ENCODE results near the gene SRPRA.
"Not testable (repeated sequence)": the region's sequence is repeated elsewhere in the genome, so short reads cannot be mapped to it uniquely, and the experiment has no call there.

SRPRA gene, protein sequence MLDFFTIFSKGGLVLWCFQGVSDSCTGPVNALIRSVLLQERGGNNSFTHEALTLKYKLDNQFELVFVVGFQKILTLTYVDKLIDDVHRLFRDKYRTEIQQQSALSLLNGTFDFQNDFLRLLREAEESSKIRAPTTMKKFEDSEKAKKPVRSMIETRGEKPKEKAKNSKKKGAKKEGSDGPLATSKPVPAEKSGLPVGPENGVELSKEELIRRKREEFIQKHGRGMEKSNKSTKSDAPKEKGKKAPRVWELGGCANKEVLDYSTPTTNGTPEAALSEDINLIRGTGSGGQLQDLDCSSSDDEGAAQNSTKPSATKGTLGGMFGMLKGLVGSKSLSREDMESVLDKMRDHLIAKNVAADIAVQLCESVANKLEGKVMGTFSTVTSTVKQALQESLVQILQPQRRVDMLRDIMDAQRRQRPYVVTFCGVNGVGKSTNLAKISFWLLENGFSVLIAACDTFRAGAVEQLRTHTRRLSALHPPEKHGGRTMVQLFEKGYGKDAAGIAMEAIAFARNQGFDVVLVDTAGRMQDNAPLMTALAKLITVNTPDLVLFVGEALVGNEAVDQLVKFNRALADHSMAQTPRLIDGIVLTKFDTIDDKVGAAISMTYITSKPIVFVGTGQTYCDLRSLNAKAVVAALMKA

DNA sequence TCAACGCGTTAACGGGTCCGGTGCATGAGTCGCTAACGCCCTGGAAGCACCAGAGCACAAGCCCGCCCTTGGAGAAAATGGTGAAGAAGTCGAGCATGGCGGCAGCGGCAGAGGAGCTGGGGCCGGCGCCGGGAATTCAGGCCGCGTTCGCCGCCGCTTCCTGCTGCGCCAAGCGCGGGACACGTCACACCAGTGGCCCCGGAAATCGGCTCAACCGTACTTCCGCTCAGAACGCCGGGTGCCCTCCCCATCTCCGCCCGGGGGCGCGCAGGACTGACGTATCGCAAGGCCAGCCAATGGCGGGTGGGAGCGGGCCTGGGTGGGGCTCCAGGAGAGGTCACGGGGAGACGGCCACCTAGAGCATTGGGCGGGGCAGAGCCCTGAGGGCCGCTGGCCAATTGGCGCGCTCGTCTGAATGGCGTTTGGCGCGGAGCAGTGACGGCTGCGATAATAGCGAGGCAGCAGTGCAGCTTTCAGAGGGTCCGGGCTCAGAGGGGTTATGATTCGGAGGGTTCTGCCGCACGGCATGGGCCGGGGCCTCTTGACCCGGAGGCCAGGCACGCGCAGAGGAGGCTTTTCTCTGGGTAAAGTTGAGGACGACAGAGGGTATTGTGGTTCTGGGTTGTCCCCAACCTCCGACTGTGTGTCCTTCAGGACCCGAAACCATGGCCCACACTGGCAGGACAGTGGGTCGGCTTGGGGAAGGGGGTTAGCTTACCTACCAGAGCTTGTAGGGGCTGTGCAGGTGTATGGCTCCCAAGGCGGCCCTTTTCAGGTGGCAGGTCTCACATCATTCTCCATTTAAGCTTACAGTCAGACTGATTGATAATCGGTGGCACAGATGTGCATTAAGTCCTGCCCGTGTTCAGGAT lies at the start of gene SRPRA, which contains the start of gene FOXRED1:
SRPRA (minus strand) TSS at position 188 of the 872 bp plus-strand sequence; CDS start at position 97, 91 bp downstream.
FOXRED1 (plus strand) TSS at position 447 of the 872 bp plus-strand sequence; CDS start at position 500, 53 bp downstream.
- DNase-seq (ENCODE audit: low read depth): peak; percentile 93

DNA sequence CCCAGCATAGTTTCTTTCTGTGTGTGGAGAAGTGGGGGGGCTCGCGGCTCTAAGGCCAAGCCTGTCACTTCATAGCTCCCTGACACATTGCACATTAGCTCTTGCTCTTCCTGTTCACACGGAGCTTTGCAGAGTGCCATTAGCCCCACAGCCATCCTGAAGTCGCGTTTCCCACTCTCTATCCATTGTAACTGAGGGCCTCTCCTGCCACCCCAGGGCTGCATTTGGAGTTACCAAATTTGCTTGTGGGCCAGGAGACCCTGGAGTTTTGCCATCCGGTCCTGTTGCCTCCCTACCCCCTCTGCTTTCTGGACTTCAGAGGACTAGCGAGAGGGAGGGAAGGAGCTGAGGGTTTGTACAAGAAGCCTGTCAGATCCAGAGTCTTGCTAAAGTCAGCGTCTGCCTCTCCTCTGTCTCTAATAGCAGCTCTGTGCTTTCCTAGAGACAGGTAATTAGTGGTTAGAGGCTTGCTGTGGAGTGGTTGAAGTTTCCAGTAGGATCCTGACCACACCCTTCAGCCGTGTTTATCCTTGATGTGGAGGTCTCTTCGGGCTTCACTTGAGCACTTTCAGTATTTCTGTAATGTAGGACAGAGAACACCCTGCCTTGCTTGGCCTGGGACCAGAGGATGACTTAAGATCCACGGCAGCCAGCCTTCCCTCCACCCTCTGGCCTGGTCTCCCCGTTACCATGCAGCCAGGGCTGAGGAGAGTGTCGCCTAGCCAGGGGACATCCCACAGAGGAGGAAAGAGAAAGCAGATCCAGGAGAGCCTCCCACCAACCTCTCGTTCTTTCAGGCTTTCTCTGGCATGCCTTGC lies 49.3 kb upstream of the SRPRA start:
- no peak for DNase-seq (ENCODE audit: low read depth)

DNA sequence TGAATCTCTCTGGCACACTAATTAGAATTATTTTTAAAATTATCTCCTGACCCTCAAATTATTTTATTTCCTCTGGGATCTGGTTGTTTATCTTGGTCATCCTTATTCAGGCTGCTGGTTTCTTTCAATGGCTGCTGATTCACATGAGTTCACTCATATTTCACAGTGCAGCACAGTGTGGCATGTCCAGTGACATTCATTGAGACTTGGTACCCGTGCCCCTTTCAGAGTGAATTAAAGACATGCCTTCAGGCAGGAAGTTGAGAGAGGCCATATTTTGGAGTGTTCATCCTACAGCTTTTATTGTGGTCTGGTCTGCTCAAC lies 48.7 kb upstream of the SRPRA start:
- DNase-seq (ENCODE audit: low read depth): no peak

DNA sequence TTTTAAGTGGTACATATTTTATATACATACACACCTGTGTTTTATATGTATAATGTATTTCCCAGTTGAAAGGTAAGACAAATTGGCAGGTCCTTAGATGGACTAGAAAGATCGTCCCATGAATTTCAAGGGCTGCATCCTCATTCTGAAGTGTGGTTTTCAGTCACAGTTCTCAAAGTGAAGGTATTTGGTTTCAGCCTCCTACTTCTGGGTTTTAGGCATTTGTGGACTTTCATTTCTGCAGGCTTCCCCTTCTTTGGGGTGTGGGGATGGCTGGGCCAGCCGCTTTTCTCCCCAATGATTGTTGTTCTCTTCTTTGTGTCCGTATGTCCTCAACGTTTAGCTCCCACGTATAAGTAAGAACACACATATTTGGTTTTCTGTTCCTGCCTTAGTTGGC lies 45.1 kb upstream of the SRPRA start:
- DNase-seq (ENCODE audit: low read depth): no peak

DNA sequence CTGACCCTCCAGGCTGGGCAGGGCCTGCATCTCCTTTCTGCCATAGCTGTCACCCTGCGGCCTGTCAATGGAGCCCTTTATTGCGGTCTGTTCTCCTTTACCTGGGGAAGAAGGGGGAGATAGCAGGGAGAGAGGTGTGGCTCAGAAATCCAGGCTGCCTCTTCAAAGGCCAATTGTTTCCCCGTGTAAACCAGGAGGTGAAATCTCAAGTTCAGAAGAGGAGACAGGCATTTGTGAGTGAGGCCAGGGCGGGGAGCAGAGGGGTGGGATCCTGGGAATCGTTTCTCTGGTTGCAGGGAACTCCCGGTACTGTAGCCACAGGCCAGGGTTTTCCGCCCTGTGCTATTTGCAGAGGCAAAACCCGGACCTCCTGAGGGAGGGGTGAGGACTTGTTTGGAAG lies 44.3 kb upstream of the SRPRA start:
- DNase-seq (ENCODE audit: low read depth): no peak

DNA sequence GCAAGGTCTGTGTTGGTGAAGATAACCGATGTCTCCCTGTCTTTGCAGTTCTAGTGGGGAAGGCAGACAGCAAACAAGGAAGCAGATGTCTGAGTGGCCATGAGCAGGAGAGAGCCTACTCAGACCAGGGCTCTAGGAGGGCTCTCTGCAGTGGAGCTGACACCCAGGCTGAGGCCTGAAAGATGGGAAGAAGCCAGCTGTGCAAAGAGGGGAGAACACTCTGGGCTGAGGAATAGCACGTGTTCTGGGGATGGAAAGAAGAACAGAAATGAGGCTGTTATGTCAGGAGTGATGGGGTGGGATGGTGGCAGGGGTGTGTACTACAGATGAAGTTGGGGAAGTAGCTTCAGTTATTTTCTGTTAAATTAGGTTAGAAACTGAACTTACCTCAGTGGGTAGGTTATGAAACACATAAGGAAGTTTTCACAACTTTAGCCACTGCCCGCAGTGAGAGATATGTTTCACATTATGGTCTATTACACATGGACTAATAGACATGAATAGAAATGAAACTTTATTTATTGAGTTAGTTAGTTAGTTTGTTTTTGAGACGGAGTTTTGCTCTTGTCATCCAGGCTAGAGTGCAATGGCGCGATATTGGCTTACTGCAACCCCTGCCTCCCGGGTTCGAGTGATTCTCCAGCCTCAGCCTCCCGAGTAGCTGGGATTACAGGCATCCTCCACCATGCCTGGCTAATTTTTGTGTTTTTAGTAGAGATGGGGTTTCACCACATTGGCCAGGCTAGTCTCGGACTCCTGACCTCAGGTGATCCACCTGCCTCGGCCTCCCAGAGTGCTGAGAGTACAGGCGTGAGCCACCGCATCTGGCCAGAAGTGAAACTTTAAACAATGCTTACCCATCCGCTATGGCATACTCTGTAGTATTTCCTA lies 43.0 kb upstream of the SRPRA start:
- no peak for DNase-seq (ENCODE audit: low read depth)

DNA sequence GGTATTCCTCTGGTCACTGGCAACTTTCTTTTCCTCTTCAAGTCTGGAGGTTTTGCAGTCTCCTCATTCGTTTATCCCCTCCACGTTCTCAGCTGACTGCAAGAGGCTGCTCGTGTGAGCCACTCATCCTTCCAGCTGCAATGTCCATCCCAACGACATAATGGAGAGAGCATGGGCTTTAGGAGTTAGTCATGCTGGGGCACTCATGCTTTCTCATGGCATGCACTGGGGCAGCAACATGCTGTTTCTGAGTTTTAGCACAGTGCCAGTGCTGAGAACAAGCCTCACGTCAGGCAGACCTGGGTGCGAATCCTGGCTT lies 42.3 kb upstream of the SRPRA start:
- no peak for DNase-seq (ENCODE audit: low read depth)

DNA sequence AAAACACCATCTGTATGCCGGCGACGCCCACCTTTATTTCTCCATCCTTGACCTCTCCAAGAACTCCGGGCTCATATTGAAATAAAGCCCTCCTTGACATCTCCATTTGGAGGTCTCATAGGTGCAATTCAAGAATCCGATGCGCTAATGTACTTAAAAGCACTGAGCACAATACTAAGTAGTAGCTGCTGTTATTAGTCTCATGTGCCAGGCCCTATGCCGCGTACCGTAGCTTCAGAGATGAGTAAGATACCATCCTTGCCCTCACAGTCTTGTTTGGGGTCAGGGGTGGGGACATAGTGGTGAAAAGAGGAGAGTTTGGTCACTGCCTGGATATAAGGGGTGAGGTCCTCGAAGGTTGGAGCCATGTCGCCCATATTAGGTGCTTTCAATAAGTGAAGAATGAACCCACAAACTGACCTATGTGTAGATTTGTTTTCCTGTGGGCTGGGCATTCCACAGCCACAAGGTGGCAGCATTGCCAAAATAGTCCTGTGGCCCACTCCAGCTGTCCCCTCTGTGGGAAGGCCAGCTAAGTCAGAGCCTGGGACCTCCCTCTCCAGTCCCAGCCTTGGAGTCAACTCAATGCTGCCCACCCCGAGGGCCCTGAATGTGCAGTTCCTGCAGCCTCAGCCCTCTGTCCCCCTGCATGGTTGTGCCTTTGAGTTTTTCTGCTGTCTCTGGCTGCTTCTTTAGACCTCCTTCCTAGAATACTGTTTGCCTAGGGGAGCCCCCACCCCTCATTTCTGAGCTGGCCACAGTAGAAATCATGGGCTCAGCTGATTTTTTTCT lies 41.7 kb upstream of the SRPRA start:
- DNase-seq (ENCODE audit: low read depth): no peak

DNA sequence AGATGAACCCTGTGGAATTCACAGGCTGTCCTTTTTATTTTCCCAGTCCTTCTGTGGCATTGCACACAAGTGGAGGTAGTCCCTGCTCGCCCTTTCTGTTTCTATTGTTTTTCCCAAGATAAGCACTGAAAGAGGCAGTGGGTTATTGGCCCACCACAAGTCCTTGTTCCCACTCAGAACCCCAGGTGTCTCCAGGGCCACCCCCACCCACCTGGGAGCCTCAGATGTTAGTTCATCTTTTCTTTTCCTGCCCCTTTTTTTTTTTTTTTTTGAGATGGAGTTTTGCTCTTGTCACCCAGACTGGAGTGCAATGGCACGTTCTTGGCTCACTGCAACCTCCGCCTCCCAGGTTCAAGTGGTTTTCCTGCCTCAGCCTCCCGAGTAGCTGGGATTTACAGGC lies 40.1 kb upstream of the SRPRA start:
- DNase-seq (ENCODE audit: low read depth): not testable (repeated sequence)

DNA sequence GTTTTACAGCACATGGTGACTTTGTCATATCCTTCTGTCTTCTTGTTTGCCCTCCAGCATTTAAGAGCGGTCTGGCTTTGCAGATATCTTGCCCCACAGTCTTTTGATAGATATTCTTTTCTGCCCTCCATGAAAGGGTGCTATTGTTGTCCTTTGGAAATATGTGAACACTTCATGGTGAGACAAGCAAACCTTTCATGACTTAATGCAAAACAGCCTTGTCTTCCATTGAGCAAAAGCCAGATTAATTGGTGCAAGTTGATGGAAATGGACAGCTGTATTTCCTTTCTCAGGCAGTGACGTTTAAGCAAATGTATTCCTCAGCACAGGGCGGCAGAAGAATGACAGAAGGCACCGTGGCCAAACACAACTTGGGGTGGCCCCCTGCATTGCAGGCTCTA lies 39.6 kb upstream of the SRPRA start:
- no peak for DNase-seq (ENCODE audit: low read depth)

DNA sequence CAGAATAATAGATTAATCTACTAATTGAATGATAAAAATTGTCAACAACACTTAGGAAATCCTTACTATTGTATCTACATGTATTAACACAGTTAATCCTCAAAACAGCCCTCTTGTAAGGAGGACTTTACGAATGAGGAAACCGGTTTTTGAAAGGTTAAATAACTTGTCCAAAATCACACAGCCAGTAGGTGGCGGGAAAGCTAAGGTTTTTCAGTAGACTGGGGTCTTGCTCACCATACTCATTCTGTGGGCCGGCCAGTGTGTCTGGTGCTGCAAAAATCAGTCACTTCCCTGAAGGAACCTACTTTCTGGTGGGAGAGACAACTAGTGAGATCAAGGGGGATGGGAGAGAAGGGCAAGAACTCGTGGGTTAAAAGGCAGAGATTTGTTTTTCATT lies 39.0 kb upstream of the SRPRA start:
- DNase-seq (ENCODE audit: low read depth): no peak

DNA sequence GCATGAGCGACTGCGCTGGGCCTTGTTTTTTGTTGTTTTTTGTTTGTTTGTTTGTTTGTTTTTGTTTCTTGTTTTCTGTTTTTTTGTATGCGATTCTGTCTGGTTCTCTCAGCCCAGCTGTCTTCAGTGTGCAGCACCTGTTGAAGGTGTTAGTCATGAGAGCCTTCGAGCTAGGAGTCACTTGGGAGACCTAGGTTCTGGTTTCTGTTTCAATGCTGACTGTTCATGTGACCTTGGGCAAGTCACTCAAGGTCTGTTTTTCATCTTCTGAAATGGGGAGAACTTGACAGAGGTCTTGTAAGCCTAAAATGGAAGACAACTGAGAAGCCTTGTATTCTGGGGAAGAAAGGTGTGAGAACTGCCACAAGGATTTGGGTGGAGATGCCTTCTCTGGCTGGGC lies 37.0 kb upstream of the SRPRA start:
- no peak for DNase-seq (ENCODE audit: low read depth)

DNA sequence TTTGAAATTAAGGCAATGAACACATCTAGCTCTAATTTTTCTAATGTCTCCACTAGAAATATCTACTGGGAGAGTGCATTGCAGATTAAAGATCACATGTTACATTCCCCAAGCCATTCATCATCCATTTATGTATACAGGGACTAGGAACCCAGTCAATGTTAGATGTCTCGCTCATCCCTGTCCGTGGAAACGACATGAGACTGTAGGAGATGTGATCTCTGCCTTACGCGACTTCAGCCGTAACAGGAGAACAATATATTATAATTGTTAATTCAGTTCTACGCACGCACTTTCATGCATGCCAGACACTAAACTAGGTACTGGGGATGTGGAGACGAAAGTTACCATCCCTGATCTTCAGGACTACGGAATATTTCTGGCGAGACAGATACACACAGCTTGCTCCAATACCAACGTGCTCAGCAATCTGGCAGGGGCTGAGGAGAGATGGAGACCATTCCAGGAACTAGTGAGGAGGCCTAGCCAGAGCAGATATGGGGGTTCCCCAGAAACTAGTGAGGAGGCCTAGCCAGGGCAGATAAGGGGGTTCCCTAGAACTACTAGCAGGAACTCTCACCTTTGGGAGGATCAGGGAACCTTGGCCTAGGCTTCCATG lies 35.9 kb upstream of the SRPRA start:
- no peak for DNase-seq (ENCODE audit: low read depth)

DNA sequence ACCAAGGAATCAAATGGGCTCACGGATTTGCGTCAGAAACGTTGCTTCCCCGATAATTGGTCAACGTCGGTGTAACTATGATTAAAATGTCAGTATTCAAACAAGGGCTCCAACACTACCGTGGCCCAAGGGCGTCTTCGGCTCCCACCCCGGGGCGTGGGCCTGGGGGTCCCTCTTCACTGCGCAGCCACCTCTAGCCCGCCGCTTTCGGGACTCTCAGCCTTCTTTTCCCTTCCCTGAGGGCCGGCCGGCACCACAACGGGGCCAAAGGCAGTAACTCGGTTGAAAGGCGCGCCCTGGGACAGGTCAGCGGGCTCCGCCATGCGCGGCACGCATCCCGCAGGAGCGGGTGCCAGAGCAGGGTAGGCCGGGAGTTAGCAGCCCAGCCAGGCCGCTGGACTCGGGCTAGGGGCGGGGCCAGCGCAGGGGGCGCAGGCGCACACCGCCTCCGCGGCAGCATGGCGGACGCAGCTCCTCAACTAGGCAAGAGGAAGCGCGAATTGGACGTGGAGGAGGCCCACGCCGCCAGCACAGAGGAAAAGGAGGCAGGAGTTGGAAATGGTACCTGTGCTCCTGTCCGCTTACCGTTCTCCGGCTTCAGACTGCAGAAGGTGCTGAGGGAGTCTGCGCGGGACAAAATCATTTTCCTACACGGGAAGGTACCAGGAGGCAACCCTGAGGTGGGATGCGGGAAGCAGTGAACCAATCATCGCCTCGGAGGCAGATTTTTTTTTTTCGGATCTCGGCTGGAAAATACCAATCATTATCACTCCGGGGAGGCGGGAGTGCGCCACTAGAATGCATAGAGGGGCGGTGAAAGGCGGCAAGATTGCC lies 35.1 kb upstream of the SRPRA start, which contains the start of gene DCPS:
DCPS (plus strand) TSS at position 438 of the 834 bp plus-strand sequence; CDS start at position 459, 21 bp downstream.
- no peak for DNase-seq (ENCODE audit: low read depth)

DNA sequence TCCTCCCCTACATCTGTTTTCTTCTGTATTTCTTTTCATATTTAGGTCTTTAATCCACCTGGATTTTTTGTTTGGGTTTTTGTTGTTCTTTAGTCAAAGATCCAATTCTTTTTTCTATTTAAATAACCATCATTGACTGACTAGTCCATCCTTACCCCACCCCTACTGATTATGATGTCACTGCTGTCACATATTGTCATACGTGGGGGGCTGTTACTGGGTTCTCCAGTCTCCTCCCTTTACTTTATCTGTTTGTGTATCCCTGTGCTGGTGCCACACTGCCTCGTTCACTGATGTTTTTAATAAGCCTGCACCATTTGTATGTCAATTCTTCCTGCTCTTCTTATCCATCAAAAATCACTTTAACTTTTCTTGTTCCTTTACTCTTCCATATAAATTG lies 28.3 kb upstream of the SRPRA start:
- DNase-seq (ENCODE audit: low read depth): no peak

DNA sequence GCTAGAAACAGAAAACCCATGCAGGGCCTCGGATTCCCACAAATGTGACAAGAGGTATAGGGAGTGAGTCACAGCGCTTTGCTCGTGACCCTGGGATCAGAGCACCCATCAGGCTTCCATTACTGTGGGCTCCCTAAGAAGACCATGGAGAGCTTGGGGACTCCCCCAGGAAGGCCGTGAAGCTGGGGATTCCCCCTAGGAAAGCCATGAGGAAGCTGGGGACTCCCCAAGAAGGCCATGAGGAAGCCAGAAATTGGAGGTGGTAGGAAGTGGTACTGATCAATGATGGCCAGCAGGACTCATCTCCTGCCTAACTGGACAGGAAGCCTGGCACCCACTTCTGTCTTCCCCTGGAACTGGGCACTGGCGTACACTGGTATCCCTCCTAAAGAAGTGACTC lies 25.0 kb upstream of the SRPRA start:
- no peak for DNase-seq (ENCODE audit: low read depth)

DNA sequence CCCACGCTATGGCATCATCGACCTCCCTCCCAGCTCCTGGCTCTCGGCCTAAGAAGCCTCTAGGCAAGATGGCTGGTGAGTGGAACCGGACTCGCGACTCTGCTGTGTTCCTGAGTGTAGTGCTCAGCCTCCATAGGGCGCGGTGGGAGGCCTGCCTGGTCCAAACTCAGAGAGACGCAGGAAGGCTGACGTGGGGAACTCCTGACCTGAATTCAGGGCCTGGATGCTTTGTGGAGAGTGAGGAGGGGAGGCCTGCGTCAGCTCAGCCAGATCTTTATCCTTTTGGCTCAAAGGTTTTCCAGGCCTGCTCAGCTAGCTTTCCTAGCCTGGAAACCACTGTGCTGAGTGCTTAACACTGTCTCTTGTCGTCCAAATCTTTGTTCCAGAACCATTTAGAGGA lies 22.2 kb upstream of the SRPRA start:
- no peak for DNase-seq (ENCODE audit: low read depth)

DNA sequence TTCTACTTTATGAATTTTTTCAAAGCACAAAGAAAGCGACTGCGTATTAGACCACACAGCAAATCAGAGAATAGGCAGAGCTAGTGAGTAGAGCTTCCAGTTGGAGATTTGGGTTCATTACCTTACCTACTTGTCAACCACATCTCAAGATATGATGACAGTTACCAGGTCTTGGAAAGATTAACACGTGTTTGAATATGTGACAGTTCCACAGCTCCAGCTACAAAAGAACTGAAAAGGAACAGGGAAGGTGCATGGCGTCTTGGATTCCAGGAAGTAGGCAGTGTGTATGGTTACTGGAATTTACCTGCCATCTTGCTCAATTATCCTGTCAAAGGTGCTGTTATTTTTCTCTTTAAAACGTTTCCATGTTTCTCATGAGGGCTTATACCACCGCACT lies 19.5 kb upstream of the SRPRA start:
- DNase-seq (ENCODE audit: low read depth): no peak

DNA sequence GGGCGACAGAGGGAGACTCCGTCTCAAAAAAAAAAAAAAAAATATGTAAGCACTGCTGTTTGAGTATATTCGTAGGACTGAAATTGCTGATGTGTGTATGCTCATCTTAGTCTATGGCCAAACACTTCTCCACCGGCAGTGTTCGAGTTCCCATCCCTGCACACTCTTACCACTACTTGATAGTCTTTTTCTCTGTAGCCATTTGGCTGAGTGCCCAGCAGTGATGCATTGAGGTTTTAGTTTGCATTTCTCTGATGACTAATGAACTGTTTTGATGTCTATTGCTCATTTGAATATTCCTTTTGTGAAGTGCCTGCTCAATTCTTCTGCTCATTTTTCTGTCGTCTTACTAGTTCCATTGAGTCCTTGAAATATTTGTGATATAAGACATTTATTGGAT lies 16.1 kb upstream of the SRPRA start:
- DNase-seq (ENCODE audit: low read depth): peak; percentile 86

Data from non-pigmented ciliary epithelial cell (primary cell).